Lung microvascular endothelial cell (primary cell): ENCODE results near the gene RSPH10B. TPM values are rescaled to one million over a fixed set of nuclear protein-coding genes. Genes with fewer than 3 reads are reported as not detected.
"Not testable (repeated sequence)": the region's sequence is repeated elsewhere in the genome, so short reads cannot be mapped to it uniquely, and the experiment has no call there.

Experiments used
- DNase-seq, 2 donors: peaks; one replicate each; pipeline versions ENCODE4 v3.0.0 to v3.0.0-alpha.2; 2010; ENCODE audit warnings: low read depth in 2 of 2
- total RNA-seq: library from RNA; depleted of rRNA; stranded (reverse); fragments of >200 nt; gene quantifications from 2 replicates; pipeline ENCODE4 v1.2.1, GENCODE V29; 2014

RSPH10B gene
- total RNA-seq, result 0.20 and 0.22 TPM in 2 replicates

- DNase-seq, result peak in 1 of 2 donors; percentile 4
Measured at GRCh38 chr7:5970347-5970911, at the start of gene RSPH10B. TSS of gene RSPH10B (minus strand) at chr7:5970689. CDS start at chr7:5967116, 3,573 bp downstream.

GRCh38 chr7:6016653-6016966 lies 46.1 kb upstream of the RSPH10B start:
- DNase-seq, result no peak

- DNase-seq, result no peak
Measured at GRCh38 chr7:6015917-6016652, 45.6 kb upstream of the RSPH10B start.

GRCh38 chr7:6012355-6013104 lies 42.0 kb upstream of the RSPH10B start:
- no peak for DNase-seq

GRCh38 chr7:6011541-6011940 lies 41.1 kb upstream of the RSPH10B start:
- no peak for DNase-seq

GRCh38 chr7:6010370-6010769 lies 39.9 kb upstream of the RSPH10B start:
- not testable (repeated sequence) for DNase-seq

- peak; percentile 99 for DNase-seq
Measured at GRCh38 chr7:6008668-6009611, 38.5 kb upstream of the RSPH10B start, which contains the start of the genes AIMP2 and PMS2. TSS of gene AIMP2 (plus strand) at chr7:6009272. CDS start at chr7:6009364, 92 bp downstream. TSS of gene PMS2 (minus strand) at chr7:6009049. CDS start at chr7:6009019, 30 bp downstream.

- not testable (repeated sequence) for DNase-seq
Measured at GRCh38 chr7:6007835-6008590, 37.5 kb upstream of the RSPH10B start.

- no peak for DNase-seq
Measured at GRCh38 chr7:6007386-6007785, 36.9 kb upstream of the RSPH10B start.

GRCh38 chr7:5997210-5997808 lies 26.8 kb upstream of the RSPH10B start:
- peak; percentile 64 to 84 for DNase-seq

- DNase-seq, result not testable (repeated sequence)
Measured at GRCh38 chr7:5987061-5987460, 16.6 kb upstream of the RSPH10B start.

GRCh38 chr7:5979680-5980314 lies 9.3 kb upstream of the RSPH10B start:
- not testable (repeated sequence) for DNase-seq

GRCh38 chr7:5973580-5973979 lies 3.1 kb upstream of the RSPH10B start:
- not testable (repeated sequence) for DNase-seq

- DNase-seq, result not testable (repeated sequence)
Measured at GRCh38 chr7:5963810-5964209, 6.7 kb downstream of the RSPH10B start.

GRCh38 chr7:5963205-5963604 lies 7.3 kb downstream of the RSPH10B start:
- not testable (repeated sequence) for DNase-seq

GRCh38 chr7:5934945-5935450 lies 35.5 kb downstream of the RSPH10B start:
- not testable (repeated sequence) for DNase-seq

GRCh38 chr7:5931905-5932644 lies 38.4 kb downstream of the RSPH10B start:
- DNase-seq, result peak; percentile 55 to 89

GRCh38 chr7:5931250-5931649 lies 39.2 kb downstream of the RSPH10B start:
- DNase-seq, result peak in 1 of 2 donors; percentile 1
